Measurements from ENCODE around the gene PAPPA.

Gene PAPPA

DNA sequence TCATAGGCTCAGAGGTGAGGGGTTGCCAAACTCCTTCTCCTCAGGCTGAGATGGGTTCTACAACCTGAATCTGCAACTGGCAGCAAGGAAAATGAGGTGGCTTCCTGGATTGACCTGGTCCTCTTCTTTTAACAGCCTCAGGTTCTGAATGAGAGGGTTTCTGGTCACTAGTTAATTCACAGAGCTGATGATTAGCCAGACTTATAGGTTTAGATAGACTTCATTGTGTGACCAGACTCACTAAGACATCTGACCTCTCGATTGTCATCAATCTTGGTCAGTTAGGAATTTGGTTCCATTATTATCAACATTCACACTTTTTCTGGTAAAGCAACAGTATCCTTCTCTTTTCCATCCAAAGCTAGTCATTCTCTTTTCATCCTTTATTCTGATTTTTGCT lies 257.9 kb downstream of the PAPPA start:
- TF ChIP-seq, protein P1, sequence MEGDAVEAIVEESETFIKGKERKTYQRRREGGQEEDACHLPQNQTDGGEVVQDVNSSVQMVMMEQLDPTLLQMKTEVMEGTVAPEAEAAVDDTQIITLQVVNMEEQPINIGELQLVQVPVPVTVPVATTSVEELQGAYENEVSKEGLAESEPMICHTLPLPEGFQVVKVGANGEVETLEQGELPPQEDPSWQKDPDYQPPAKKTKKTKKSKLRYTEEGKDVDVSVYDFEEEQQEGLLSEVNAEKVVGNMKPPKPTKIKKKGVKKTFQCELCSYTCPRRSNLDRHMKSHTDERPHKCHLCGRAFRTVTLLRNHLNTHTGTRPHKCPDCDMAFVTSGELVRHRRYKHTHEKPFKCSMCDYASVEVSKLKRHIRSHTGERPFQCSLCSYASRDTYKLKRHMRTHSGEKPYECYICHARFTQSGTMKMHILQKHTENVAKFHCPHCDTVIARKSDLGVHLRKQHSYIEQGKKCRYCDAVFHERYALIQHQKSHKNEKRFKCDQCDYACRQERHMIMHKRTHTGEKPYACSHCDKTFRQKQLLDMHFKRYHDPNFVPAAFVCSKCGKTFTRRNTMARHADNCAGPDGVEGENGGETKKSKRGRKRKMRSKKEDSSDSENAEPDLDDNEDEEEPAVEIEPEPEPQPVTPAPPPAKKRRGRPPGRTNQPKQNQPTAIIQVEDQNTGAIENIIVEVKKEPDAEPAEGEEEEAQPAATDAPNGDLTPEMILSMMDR (IDR thresholded peaks at IDR 0.05; ENCODE audit: control insufficient read depth, insufficient read depth, low read depth, low read length, missing control alignments) = no peak
- H3K4me3 ChIP-seq (ENCODE audit: control insufficient read depth, low read depth, low read length) = no peak overlapping the region
- no peak for DNase-seq (ENCODE audit: low read depth)

- H3K4me3 ChIP-seq (ENCODE audit: control insufficient read depth, low read depth, low read length) = no peak overlapping the region
- TF ChIP-seq, protein P1 (IDR thresholded peaks at IDR 0.05; ENCODE audit: control insufficient read depth, insufficient read depth, low read depth, low read length, missing control alignments) = no peak
- DNase-seq (ENCODE audit: low read depth) = no peak
Measured at GRCh38 chr9:116414374-116414773, 260.8 kb downstream of the PAPPA start.

DNA sequence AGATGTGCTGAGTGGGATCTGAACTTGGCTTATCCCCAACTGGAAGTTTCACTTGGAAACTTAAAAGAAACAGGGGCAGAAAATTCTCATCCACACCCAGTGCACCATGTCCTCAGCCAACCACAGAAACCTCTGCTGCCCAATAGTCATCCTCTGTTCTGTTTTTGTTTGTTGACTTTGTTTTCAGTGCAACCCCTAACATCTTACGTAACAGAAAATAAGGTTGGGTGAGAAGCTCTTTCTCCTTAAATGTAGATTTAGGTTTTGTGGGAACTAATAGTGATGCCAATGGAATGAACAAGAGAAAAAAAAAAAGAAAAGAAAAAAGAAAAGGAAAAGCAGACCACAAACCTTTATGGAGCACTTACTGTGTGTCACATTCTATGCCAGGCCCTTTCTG lies 262.8 kb downstream of the PAPPA start:
- TF ChIP-seq, protein P1 (IDR thresholded peaks at IDR 0.05; ENCODE audit: control insufficient read depth, insufficient read depth, low read depth, low read length, missing control alignments) = no peak
- H3K4me3 ChIP-seq (ENCODE audit: control insufficient read depth, low read depth, low read length) = no peak overlapping the region
- no peak for DNase-seq (ENCODE audit: low read depth)

DNA sequence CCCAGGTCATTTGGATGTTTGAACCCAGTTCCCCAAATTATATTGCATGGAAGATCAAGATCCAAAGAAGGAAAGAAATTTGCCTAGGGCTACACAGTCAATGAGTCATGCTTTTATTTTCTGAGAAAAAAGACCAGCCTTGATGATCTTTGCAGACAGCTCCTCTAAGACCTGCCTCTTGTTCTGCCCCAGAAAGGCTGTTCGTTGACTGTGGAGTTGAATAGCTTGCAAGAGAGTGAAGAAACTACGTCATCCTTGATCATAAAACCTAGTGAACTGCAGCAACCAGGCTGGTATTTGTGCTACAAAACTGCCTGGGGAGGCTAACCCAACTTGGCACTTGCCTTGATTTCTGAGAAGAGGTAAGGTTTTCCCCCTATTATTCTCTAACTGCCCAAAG lies 263.9 kb downstream of the PAPPA start:
- TF ChIP-seq, protein P1 (IDR thresholded peaks at IDR 0.05; ENCODE audit: control insufficient read depth, insufficient read depth, low read depth, low read length, missing control alignments) = no peak
- no peak overlapping the region for H3K4me3 ChIP-seq (ENCODE audit: control insufficient read depth, low read depth, low read length)
- no peak for DNase-seq (ENCODE audit: low read depth)

- no peak for DNase-seq (ENCODE audit: low read depth)
- TF ChIP-seq, protein P1 (IDR thresholded peaks at IDR 0.05; ENCODE audit: control insufficient read depth, insufficient read depth, low read depth, low read length, missing control alignments) = no peak
- no peak overlapping the region for H3K4me3 ChIP-seq (ENCODE audit: control insufficient read depth, low read depth, low read length)
Measured at GRCh38 chr9:116419181-116419580, 265.6 kb downstream of the PAPPA start.

DNA sequence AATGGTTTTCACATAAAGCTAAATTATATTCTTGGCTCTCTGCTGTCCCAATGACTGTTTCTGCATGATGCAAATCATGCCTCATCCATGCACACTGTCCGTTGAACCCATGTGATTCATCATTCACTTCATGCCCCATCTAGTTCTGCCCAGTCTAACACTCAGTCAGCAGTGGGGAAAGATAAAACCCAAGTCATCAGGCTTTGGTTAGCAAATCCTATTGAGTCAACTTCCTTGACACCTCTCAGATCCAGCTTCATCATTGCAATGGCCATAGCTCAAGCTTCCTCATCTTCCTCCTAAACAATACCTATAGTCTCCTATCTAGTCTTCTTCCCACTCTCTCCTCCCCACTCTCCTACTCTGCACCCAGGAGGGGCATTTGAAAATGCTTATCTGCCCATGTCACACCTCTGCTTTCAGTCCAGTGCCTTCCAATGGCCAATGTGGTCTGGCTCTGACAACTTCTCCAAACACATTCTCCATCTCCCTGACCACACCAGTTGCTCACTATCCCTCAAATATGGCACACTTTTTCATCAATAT lies 267.5 kb downstream of the PAPPA start:
- TF ChIP-seq, protein P1 (IDR thresholded peaks at IDR 0.05; ENCODE audit: control insufficient read depth, insufficient read depth, low read depth, low read length, missing control alignments) = no peak
- peak; percentile 46 for DNase-seq (ENCODE audit: low read depth)
- no peak overlapping the region for H3K4me3 ChIP-seq (ENCODE audit: control insufficient read depth, low read depth, low read length)
